ENCODE data around the gene CDHR1.
A peak's percentile ranks its signal among the peaks of the same experiment; 100 is the strongest.

Gene CDHR1

DNA sequence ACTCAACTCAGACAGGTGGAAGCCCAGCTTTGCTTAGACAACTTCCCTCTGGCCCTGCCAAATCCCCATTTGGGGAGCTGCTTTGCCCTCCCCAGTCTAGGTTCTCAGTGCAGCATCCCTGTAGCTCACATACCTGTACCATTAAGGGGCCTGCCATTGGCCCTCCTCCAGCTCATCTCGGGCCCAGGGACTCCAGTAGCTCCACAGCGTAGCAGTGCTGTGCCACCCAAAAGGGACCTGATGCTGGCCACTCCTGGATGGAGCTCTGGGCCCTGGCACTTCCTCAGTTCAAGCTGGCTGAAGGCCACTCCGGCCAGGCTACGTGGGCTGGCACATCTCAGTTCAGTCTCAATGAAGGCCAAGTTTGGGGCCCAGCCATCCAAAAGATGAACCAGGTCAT lies 39.6 kb downstream of the CDHR1 start:
- DNase-seq (ENCODE audit: low spot score) = no peak

- no peak for DNase-seq (ENCODE audit: low spot score)
These were observed 40.1 kb downstream of the CDHR1 start for GRCh38 chr10:84234479-84234878.

DNA sequence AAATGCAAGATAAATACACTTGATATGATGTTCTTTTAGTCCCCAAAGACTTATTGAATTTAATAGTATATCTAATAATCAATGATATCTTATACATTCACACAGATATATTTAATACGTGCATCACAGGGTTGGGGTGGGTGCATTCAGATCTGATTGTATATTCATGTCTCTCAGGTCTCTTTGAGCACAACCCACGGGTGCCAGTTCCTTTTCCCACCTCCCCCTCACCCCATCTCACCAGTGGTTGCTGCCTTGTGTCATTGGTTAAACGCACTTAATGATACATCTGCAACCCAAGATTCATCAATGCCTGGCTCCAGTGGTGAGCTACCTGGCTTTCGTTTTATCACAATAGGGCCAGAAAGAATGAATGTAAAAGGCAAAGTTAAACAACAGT lies 40.8 kb downstream of the CDHR1 start:
- no peak for DNase-seq (ENCODE audit: low spot score)

- no peak for DNase-seq (ENCODE audit: low spot score)
These were observed 42.5 kb downstream of the CDHR1 start for GRCh38 chr10:84236807-84237198.

DNA sequence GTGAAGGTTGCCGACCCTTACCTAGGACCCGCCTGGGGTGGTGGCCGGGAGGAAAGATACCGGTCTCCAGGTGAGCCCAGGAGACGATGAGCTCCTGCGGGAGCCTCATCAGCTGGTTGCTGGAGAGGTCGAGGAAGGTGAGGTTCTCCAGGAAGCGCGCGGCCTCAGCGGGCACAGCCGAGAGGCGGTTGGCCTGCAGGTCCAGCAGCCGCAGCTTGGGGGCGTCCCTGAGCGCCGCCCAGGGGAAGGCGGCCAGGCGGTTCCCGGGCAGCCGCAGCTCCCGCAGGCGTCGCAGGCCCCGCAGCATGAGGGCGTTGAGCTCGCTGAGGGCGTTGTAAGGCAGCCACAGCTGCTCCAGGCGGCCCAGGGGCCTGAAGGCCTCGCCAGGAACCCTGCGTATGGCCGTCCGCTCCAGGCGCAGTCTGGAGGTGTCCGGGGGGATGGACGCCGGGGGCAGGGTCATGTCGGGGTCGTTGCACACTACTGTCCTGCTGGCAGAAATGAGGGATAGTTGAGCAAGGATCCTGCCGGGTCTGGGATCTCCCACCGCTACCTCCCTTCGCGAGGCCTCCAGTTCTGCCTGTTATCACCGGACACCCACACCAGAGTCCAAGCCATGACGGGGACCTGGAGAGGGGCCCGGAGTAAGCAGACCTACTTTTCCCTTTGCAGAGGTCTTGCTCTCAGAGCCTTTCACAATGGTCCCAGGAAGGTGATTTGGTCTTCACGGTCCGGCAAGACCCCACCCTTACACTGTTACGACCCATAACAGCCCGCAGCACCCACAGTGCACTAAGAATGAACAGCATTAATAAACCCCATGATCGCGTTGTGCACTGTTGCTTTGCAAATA lies 43.1 kb downstream of the CDHR1 start:
- DNase-seq (ENCODE audit: low spot score) = no peak

GRCh38 chr10:84238909-84239308 lies 44.6 kb downstream of the CDHR1 start:
- peak; percentile 52 for DNase-seq (ENCODE audit: low spot score)

GRCh38 chr10:84241185-84241790 lies 47.0 kb downstream of the CDHR1 start, which contains the start of gene LRIT1:
TSS of gene LRIT1 (minus strand) at chr10:84241546. CDS start at chr10:84241439, 107 bp downstream.
- no peak for DNase-seq (ENCODE audit: low spot score)

DNA sequence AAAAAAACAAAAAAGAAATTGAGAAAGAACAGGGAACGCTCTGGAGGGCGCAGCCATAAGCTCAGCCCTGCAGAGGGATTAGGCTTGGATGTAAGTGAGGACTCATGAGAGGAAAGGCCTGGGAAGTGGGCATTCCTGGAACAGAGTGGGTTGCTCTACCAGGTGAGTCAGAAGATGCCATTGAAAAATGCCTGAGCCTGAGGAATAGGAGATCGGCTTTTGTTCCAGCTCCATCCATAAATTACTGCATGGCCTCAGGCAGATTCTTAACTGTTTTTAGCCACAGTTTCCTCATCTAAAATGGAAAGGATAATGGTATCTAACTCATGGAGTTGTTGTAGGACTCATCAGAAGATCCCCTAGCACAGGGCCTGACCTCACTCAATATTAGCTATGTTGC lies 49.4 kb downstream of the CDHR1 start:
- no peak for DNase-seq (ENCODE audit: low spot score)

DNA sequence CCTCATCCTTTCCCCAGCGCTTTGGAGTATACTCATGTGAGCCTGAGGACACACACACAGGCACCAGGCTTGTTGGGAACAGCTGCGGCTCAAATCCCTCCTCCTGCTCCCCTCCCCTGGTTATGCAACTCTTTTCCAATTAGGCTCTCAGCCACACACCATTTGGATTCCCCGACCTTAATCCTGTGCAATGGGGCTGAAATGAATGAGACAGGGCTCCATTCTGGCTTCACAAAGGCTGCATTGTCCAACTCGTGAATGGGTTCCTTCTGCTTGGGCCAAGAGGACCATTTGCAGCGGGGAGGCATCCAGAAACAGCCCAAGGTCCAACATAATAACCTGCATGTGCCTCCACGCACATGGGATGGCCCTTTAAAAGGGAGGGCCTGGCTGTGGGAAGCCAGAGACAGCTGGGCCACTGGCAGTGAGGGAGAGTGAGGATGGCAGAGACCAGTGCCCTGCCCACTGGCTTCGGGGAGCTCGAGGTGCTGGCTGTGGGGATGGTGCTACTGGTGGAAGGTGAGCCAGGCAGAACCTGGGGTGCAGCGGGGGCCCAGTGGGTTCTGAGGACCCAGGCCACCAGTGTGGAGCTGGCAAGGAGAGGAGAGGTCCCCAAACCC lies 50.4 kb downstream of the CDHR1 start, which contains the start of gene RGR:
TSS of gene RGR (plus strand) at position 403 of the 620 bp plus-strand sequence. CDS start at position 441, 38 bp downstream.
- no peak for DNase-seq (ENCODE audit: low spot score)

DNA sequence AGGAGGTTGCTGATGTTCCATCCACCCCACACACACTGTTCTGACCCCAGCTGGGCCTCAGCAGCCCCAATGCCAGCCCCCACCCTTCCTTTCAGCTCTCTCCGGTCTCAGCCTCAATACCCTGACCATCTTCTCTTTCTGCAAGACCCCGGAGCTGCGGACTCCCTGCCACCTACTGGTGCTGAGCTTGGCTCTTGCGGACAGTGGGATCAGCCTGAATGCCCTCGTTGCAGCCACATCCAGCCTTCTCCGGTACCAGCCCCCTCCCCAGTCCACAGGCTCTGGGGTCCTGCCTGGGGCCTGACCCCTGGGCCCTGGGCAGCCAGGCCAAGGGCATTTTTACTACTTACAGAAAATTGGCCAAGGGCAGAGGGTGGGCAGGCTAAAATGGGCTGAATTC lies 53.2 kb downstream of the CDHR1 start:
- DNase-seq (ENCODE audit: low spot score) = no peak

DNA sequence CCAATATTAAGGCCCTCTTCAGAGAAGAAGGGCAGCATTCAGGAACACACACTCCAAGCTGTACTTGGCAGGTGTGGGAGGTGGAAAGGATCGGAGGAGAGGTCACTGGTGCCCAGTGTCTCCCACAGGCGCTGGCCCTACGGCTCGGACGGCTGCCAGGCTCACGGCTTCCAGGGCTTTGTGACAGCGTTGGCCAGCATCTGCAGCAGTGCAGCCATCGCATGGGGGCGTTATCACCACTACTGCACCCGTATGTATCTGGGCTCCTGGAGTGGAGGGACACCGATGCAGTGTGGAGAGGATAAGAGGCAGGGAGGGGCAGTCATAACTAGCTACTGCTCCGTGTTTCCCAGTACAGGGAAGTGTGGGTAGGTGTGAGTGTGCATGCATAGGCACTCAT lies 54.5 kb downstream of the CDHR1 start:
- DNase-seq (ENCODE audit: low spot score) = no peak

GRCh38 chr10:84254552-84255478 lies 60.5 kb downstream of the CDHR1 start:
- no peak for DNase-seq (ENCODE audit: low spot score)

DNA sequence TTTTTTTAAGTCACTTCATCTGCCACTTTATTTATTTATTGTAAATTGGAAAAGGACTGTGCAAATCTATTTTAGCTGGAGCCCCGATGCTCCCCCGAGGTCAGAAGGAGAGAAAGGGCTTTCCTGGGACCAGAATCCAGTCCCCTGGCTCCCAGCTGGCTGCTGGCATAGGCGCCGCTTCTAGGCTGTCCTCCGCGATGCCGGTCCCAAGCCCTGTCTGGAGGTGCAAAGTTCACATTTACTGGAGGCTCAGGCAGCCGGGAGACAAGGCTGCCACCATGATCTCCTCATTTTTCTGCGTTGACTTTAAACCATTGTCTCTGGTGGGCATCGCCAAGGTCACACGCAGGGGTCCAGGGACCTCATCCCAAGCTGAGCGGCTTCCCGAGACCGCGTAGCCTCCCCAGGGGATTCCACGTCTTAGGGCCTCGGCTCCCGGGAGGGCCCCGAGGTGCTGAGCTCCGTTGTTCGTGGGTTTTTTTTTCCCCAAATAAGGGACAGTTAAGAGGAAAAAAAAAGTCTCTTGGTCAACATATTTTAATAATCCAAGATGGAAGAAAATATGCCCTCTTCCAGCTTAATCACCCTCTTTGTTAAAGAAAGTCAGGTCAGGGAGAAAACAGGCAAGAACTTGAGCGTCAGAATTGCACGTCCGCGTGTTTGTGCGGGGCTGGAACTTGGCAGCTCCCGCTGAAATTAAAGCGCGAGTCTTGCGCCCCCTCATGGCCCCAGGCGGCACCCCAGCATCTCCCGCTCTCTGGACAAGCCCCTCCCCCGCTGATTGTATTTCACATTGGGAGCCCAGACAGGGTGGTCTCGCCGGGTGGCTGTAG lies 62.4 kb downstream of the CDHR1 start:
- peak; percentile 66 for DNase-seq (ENCODE audit: low spot score)

DNA sequence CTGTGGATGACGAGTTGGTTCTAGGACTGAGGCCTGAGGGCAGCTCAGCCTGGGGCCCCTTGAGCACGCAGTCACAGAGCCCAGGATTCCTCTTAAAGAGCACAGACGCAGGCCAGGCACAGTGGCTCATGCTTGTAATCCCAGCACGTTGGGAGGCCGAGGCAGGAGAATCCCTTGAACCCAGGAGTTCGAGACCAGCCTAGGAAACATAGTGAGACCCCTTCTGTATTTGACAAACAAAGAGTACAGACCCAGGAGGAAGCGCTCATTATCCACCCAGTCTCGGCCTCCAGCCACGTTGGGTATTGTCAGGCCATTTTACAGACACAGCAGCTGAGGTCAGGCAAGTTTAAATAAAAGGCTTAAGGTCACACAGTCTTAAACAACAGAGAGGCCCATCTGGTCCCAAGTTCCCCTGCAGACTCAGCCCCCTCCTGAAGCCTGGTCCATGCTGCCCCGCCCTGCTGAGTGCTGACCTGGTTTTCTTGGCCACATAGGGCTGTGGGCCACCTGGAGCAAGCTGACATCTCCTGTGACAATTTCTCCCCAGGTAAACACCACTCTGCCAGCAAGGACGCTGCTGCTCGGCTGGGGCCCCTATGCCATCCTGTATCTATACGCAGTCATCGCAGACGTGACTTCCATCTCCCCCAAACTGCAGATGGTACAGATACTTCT lies 63.1 kb downstream of the CDHR1 start:
- DNase-seq (ENCODE audit: low spot score) = no peak

DNA sequence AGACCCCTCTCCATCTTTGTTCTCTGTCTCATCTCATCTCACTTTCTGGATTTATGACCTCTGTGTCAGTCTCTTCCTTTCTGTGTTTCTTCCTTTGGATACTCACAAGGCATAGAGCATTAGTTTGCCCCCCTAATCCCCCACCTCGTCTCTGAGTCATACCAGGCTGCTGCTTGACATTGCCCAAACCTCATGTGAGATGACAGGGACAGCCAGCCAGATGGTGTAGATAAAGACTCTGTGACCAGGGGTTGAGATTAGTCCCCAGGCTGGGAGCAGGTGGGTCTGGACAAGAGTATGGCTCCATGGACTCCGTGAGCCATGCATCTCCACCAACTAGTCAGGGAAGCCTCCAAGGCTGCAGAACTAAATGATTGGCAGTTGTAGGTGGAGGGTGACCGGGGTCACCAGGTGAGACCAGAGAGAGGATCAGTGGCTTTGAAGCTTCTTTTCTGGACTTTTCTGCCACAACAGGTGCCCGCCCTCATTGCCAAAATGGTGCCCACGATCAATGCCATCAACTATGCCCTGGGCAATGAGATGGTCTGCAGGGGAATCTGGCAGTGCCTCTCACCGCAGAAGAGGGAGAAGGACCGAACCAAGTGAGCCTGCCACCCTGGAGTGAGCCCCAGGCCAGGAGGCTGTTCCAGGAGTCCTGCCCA lies 63.8 kb downstream of the CDHR1 start:
- no peak for DNase-seq (ENCODE audit: low spot score)

DNA sequence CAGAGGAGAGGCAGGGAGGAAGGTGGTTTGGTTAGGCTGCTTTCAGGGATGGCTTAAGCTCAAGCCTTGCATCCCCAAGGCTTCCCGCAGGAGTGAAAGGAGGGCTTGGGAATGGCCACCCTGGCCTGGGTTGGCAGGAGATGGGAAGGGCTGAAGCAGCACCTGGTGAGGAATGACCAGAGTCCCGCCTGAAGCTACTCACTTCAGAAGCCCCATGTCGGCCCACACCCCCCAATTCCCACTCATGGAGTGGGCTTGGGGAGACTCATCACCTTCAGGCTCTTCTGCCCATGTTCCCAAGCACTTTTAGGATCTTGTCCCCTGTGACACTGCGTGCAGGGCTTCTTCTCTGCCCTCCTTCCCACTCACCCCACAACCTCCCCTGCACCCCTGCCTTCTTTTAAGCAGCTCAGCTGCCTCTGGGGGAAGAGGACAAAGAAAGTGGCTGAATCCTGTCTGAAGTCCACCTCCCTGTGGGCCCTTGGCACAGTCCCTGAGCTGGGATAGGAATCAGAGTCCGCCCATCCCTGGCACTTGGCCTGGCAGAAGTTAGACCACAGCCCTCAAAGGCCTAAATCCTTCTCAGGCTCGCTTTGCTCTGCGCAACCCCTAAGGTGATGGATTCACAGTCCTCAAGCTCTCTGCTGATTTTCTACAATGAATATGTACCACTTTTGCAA lies 67.0 kb downstream of the CDHR1 start:
- DNase-seq (ENCODE audit: low spot score) = no peak

- DNase-seq (ENCODE audit: low spot score) = no peak
These were observed 68.0 kb downstream of the CDHR1 start for GRCh38 chr10:84262190-84262956.

DNA sequence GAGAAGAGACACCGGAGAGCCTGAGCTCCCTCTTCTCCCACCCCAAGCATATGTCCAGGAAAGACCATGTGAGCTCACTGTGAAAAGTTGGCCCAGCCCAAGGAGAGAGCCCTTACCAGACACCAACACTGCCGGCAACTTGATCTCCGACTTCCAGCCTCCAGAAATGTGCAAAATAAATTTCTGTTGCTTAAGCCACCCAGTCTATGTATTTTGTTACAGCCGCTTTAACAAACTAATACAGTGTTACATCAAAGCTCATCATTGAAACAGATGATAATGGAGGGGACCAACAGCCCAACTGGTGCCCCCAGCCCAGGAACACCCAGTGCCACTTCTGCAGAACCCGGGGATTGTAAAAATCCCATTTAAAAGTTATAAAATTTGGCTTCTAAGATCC lies 69.4 kb downstream of the CDHR1 start:
- DNase-seq (ENCODE audit: low spot score) = no peak
